Gastrocnemius medialis (tissue), 4 donors: Measurements from ENCODE around the gene SUN1. TPM values are rescaled to one million over a fixed set of nuclear protein-coding genes. Genes with fewer than 3 reads are reported as not detected.

ENCODE experiments used
- ATAC-seq, 2 donors: fragments of 150-250 bp; one replicate each; pipeline ENCODE4 v1.9.1; 2016
- DNase-seq, 2 donors: peaks; one replicate each; pipeline ENCODE4 v3.0.0-alpha.2; 2019
- H3K27ac ChIP-seq, 4 donors: fragments of 200-600 bp; sonication (generic); 1 replicate in 1 of 4; 2 replicates in 3 of 4; pipeline ENCODE4 v1.5.1; 2016 to 2018; ENCODE audit warnings: mild to moderate bottlenecking in 2 of 4, moderate library complexity in 1 of 4
- H3K27me3 ChIP-seq, 3 donors: fragments of 200-600 bp; sonication (generic) in 2 of 3; 1 replicate in 1 of 3; 2 replicates in 2 of 3; pipeline versions ENCODE4 v1.5.1 to v1.6.0; 2016 to 2019; ENCODE audit warnings: mild to moderate bottlenecking in 1 of 3, moderate library complexity in 1 of 3
- H3K36me3 ChIP-seq, 2 donors: fragments of 200-600 bp; sonication (generic) in 1 of 2; one replicate each; pipeline ENCODE4 v1.5.1; 2017 to 2018
- H3K4me1 ChIP-seq, 2 donors: fragments of 200-600 bp; sonication (generic) in 1 of 2; one replicate each; pipeline ENCODE4 v1.5.1; 2016 to 2017; ENCODE audit warnings: mild to moderate bottlenecking in 2 of 2
- H3K4me3 ChIP-seq, 4 donors: fragments of 200-600 bp; sonication (generic) in 3 of 4; 1 replicate in 1 of 4; 2 replicates in 3 of 4; pipeline ENCODE4 v1.5.1; 2016 to 2019; ENCODE audit warnings: mild to moderate bottlenecking in 2 of 4
- H3K9me3 ChIP-seq, 3 donors: fragments of 200-600 bp; sonication (generic) in 2 of 3; 1 replicate in 1 of 3; 2 replicates in 2 of 3; pipeline ENCODE4 v1.5.1; 2016 to 2019
- CTCF ChIP-seq, 5 experiments: fragments of 450-650 bp in 3 of 5; fragments of 200-600 bp in 2 of 5; sonication (generic) in 2 of 5; IDR thresholded peaks in 4 of 5; conservative IDR thresholded peaks in 1 of 5; 1 replicate in 4 of 5; 2 replicates in 1 of 5; pipeline ENCODE4 v1.5.1; 2016 to 2019; ENCODE audit warnings: antibody characterized with exemption in 5 of 5, mild to moderate bottlenecking in 3 of 5, moderate library complexity in 3 of 5
- POLR2A ChIP-seq, 2 donors: fragments of 450-650 bp; IDR thresholded peaks; one replicate each; pipeline ENCODE4 v1.6.1; 2017; ENCODE audit warnings: antibody characterized with exemption in 2 of 2, mild to moderate bottlenecking in 2 of 2, moderate library complexity in 2 of 2
- in situ Hi-C, 4 donors: fragments of 200-750 bp; cut with MboI; loops; one replicate each; pipeline versions ENCODE4 v1.15.0 to v1.8.0; 2017; ENCODE audit warnings: low sequenced_read_pairs in 4 of 4
- intact Hi-C: fragments of 100-400 bp; cut with DNase I; formaldehyde crosslinking; loops from one replicate; pipeline ENCODE4 v1.15.1; 2023; ENCODE audit warnings: low total_unique reads
- total RNA-seq, 4 donors: library from RNA; depleted of rRNA; stranded (reverse); fragments of >200 nt; gene quantifications; one replicate each; pipeline versions ENCODE4 v1.1.0 to v1.2.3, GENCODE V29; 2016

The SUN1 gene
- total RNA-seq, 4 donors from 2014 or later, result 112 to 154 (median 132) TPM

- no peaks in the 10 kb centered on the region for H3K9me3 ChIP-seq
- H3K36me3 ChIP-seq, result peaks cover 0 to 19% of the 10 kb centered on the region in 2 donors
- in situ Hi-C loops (no loop called here), intact Hi-C loops (no loop called here)
- H3K4me3 ChIP-seq, result no peak overlapping the region
- no peak for DNase-seq
- TF ChIP-seq POLR2A (IDR thresholded peaks at IDR 0.05), result no peak
- no peak for TF ChIP-seq CTCF (IDR thresholded peaks at IDR 0.05 in 4 of 5, conservative IDR thresholded peaks at IDR 0.05 in 1 of 5)
- no peak for ATAC-seq
- H3K4me1 ChIP-seq, result no peaks in the 10 kb centered on the region
- peaks cover 5 to 24% (median 16%) of the 10 kb centered on the region in 3 donors for H3K27me3 ChIP-seq
- H3K27ac ChIP-seq, result no peak overlapping the region
Observed at GRCh38 chr7:900331-901040, 68.2 kb downstream of the SUN1 start.

GRCh38 chr7:901041-901387, 68.7 kb downstream of the SUN1 start:
- Histone ChIP-seq H3K4me3 (no peak overlapping the region), H3K4me1 (no peaks in the 10 kb centered on the region), H3K9me3 (no peaks in the 10 kb centered on the region), H3K36me3 (peaks cover 0 to 14% of the 10 kb centered on the region in 2 donors), H3K27ac (no peak overlapping the region), H3K27me3 (peaks cover 5 to 24% (median 16%) of the 10 kb centered on the region in 3 donors)
- ATAC-seq, result peak in 1 of 2 donors; percentile 4
- TF ChIP-seq CTCF (IDR thresholded peaks at IDR 0.05 in 4 of 5, conservative IDR thresholded peaks at IDR 0.05 in 1 of 5) (no peak), POLR2A (IDR thresholded peaks at IDR 0.05) (no peak)
- in situ Hi-C loops (no loop called here), intact Hi-C loops (no loop called here)
- no peak for DNase-seq

GRCh38 chr7:901388-902154, 69.3 kb downstream of the SUN1 start:
- intact Hi-C loops, result no loop called here
- DNase-seq, result peak; percentile 49 to 62
- no peaks in the 10 kb centered on the region for H3K9me3 ChIP-seq
- no peaks in the 10 kb centered on the region for H3K4me1 ChIP-seq
- H3K4me3 ChIP-seq, result no peak overlapping the region
- H3K36me3 ChIP-seq, result peaks cover 0 to 8% of the 10 kb centered on the region in 2 donors
- TF ChIP-seq CTCF (IDR thresholded peaks at IDR 0.05 in 4 of 5, conservative IDR thresholded peaks at IDR 0.05 in 1 of 5), result no peak
- TF ChIP-seq POLR2A (IDR thresholded peaks at IDR 0.05), result no peak
- in situ Hi-C loops, result no loop called here
- no peak overlapping the region for H3K27ac ChIP-seq
- ATAC-seq, result peak; percentile 28 to 37
- H3K27me3 ChIP-seq, result peaks cover 5 to 24% (median 16%) of the 10 kb centered on the region in 3 donors

GRCh38 chr7:902996-903395, 70.7 kb downstream of the SUN1 start:
- no peak overlapping the region for H3K27ac ChIP-seq
- in situ Hi-C loops, result no loop called here
- no peaks in the 10 kb centered on the region for H3K4me1 ChIP-seq
- intact Hi-C loops, result no loop called here
- H3K9me3 ChIP-seq, result no peaks in the 10 kb centered on the region
- TF ChIP-seq POLR2A (IDR thresholded peaks at IDR 0.05) (no peak), CTCF (IDR thresholded peaks at IDR 0.05 in 4 of 5, conservative IDR thresholded peaks at IDR 0.05 in 1 of 5) (no peak)
- no peak overlapping the region for H3K4me3 ChIP-seq
- H3K36me3 ChIP-seq, result no peaks in the 10 kb centered on the region
- H3K27me3 ChIP-seq, result peaks cover 5 to 32% (median 16%) of the 10 kb centered on the region in 3 donors
- DNase-seq (no peak), ATAC-seq (no peak)
